Cardiac muscle cell (in vitro differentiated cells and primary cell): Measurements from ENCODE around the gene TNIK. TPM values are rescaled to one million over a fixed set of nuclear protein-coding genes. Genes with fewer than 3 reads are reported as not detected.
A peak's percentile ranks its signal among the peaks of the same experiment; 100 is the strongest.

Experiments used
- DNase-seq, 2 donors: peaks; one replicate each; pipeline versions ENCODE4 v3.0.0 to v3.0.0-alpha.2; 2010 to 2017; ENCODE audit warnings: low read depth in 1 of 2, low spot score in 1 of 2
- H3K27ac ChIP-seq: fragments of 200-600 bp; sonication (generic); 2 replicates; pipeline ENCODE4 v1.5.1; 2016
- H3K27me3 ChIP-seq: fragments of 200-600 bp; sonication (generic); 2 replicates; pipeline ENCODE4 v1.6.0; 2016; ENCODE audit warnings: control low read depth
- H3K36me3 ChIP-seq: fragments of 200-600 bp; sonication (generic); 2 replicates; pipeline ENCODE4 v1.5.1; 2016; ENCODE audit warnings: control low read depth
- H3K4me1 ChIP-seq: fragments of 200-600 bp; sonication (generic); 2 replicates; pipeline ENCODE4 v1.8.1; 2017; ENCODE audit warnings: low read depth, mild to moderate bottlenecking, mixed run types
- H3K4me3 ChIP-seq: fragments of 200-600 bp; sonication (generic); 2 replicates; pipeline ENCODE4 v1.5.1; 2016; ENCODE audit warnings: mild to moderate bottlenecking
- H3K9me3 ChIP-seq: fragments of 200-600 bp; sonication (generic); 2 replicates; pipeline ENCODE4 v1.5.1; 2017; ENCODE audit warnings: low read depth, mild to moderate bottlenecking, control low read depth
- CTCF ChIP-seq: IDR thresholded peaks from 2 replicates; pipeline ENCODE4 v1.5.1; 2012; ENCODE audit warnings: low read depth, mild to moderate bottlenecking, low read length
- polyA plus RNA-seq: library from polyadenylated mRNA; unstranded; fragments of >200 nt; fragmentation: Nextera tagmentation; extraction: Ambion mirVana; gene quantifications from 2 replicates; pipeline ENCODE4 v1.2.1, GENCODE V29; 2016
- total RNA-seq: library from RNA; depleted of rRNA; stranded (reverse); fragments of >200 nt; gene quantifications from 2 replicates; pipeline ENCODE4 v1.2.3, GENCODE V29; 2016

Gene TNIK
- total and polyA plus RNA-seq, 2 experiments from 2014 or later = 32.8 to 55.1 TPM

GRCh38 chr3:171181907-171182690 is 278.1 kb downstream of the TNIK start:
- Histone ChIP-seq H3K36me3 (no peaks in the 10 kb centered on the region), H3K27ac (no peak overlapping the region), H3K4me1 (peaks cover 11% of the 10 kb centered on the region), H3K27me3 (no peaks in the 10 kb centered on the region), H3K9me3 (no peaks in the 10 kb centered on the region), H3K4me3 (no peak overlapping the region)
- TF ChIP-seq CTCF = no peak
- peak in 1 of 2 donors; percentile 79 for DNase-seq

GRCh38 chr3:171178714-171179113 is 281.5 kb downstream of the TNIK start:
- no peak for DNase-seq
- Histone ChIP-seq H3K4me1 (peaks cover 22% of the 10 kb centered on the region), H3K27ac (no peak overlapping the region), H3K36me3 (no peaks in the 10 kb centered on the region), H3K4me3 (no peak overlapping the region), H3K27me3 (no peaks in the 10 kb centered on the region), H3K9me3 (no peaks in the 10 kb centered on the region)
- TF ChIP-seq CTCF = no peak

- H3K27ac ChIP-seq = no peak overlapping the region
- peaks cover 22% of the 10 kb centered on the region for H3K4me1 ChIP-seq
- TF ChIP-seq CTCF = no peak
- DNase-seq = no peak
- H3K36me3 ChIP-seq = no peaks in the 10 kb centered on the region
- H3K9me3 ChIP-seq = no peaks in the 10 kb centered on the region
- H3K27me3 ChIP-seq = no peaks in the 10 kb centered on the region
- no peak overlapping the region for H3K4me3 ChIP-seq
Observed at GRCh38 chr3:171177553-171177952, 282.7 kb downstream of the TNIK start.

- no peaks in the 10 kb centered on the region for H3K9me3 ChIP-seq
- H3K27ac ChIP-seq = no peak overlapping the region
- no peaks in the 10 kb centered on the region for H3K36me3 ChIP-seq
Observed at GRCh38 chr3:171177056-171177455, 283.1 kb downstream of the TNIK start.

GRCh38 chr3:171176244-171176933 is 283.8 kb downstream of the TNIK start:
- Histone ChIP-seq H3K27me3 (no peaks in the 10 kb centered on the region), H3K9me3 (no peaks in the 10 kb centered on the region), H3K4me3 (no peak overlapping the region), H3K36me3 (peaks cover 3% of the 10 kb centered on the region), H3K27ac (peak overlapping the region; percentile 35), H3K4me1 (peaks cover 22% of the 10 kb centered on the region)
- DNase-seq = no peak
- TF ChIP-seq CTCF = no peak

More at GRCh38 chr3:171177056-171177455, 283.1 kb downstream of the TNIK start:
- H3K4me3 ChIP-seq = no peak overlapping the region
- peaks cover 22% of the 10 kb centered on the region for H3K4me1 ChIP-seq
- DNase-seq = no peak
- H3K27me3 ChIP-seq = no peaks in the 10 kb centered on the region
- TF ChIP-seq CTCF = no peak
